Measurements from ENCODE around the gene ZSWIM6.

DNA sequence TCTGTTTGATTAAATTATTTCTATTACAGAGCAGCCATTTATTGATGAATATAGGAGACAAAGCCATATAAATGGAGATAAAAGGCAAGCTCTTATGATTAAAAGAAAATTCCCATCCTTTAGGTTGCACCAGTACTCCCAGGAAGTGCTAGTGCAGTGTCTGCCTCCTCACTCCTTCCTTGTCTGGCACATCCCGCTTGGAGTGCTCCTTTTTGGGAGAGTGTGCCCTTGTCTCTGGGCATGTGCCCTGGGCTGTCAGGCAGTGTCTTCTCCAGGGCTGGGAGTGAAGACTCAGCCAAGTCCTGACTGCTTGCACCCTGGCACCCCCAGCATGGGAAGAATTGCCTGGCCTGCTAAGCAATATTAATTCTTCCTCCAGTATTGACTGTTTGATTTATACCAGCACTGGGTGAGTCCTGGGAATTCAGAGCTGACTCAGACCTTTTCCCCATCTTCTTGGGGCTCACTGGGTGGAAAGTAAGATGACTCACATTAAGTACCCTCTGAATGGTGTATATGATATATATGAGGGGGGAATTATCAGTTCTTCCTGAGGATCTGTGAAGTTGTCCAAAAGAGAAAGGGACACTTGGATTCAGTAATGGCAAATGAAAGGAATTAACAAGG lies 62.1 kb downstream of the ZSWIM6 start:
- TF ChIP-seq, protein P1, sequence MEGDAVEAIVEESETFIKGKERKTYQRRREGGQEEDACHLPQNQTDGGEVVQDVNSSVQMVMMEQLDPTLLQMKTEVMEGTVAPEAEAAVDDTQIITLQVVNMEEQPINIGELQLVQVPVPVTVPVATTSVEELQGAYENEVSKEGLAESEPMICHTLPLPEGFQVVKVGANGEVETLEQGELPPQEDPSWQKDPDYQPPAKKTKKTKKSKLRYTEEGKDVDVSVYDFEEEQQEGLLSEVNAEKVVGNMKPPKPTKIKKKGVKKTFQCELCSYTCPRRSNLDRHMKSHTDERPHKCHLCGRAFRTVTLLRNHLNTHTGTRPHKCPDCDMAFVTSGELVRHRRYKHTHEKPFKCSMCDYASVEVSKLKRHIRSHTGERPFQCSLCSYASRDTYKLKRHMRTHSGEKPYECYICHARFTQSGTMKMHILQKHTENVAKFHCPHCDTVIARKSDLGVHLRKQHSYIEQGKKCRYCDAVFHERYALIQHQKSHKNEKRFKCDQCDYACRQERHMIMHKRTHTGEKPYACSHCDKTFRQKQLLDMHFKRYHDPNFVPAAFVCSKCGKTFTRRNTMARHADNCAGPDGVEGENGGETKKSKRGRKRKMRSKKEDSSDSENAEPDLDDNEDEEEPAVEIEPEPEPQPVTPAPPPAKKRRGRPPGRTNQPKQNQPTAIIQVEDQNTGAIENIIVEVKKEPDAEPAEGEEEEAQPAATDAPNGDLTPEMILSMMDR (IDR thresholded peaks at IDR 0.05 in 4 of 5, conservative IDR thresholded peaks at IDR 0.05 in 1 of 5): no peak
- TF ChIP-seq POLR2A (IDR thresholded peaks at IDR 0.05): no peak
